ENCODE data around the gene PIK3CG. TPM values are rescaled to one million over a fixed set of nuclear protein-coding genes. Genes with fewer than 3 reads are reported as not detected.

Gene PIK3CG
- total and polyA plus RNA-seq, 10 of the 15 experiments (the other 5 are each of a cell fraction or from before 2014, with no cell fraction given) = 0.79 to 7.6 (median 5.2) TPM

- no peak for TF ChIP-seq MTA2 (IDR thresholded peaks at IDR 0.05; ENCODE audit: low read depth)
- no peak for TF ChIP-seq SIX5 (IDR thresholded peaks at IDR 0.05; ENCODE audit: low read depth, low read length, severe bottlenecking)
- FAIRE-seq (no peak), DNase-seq (ENCODE audit: low read depth, low spot score) (no peak), ATAC-seq (no peak)
- H3K27me3 ChIP-seq (replicated peaks in 1 of 2; ENCODE audit: control insufficient read depth in 2 of 2, insufficient read depth in 2 of 2, low read length in 1 of 2) = no peaks in the 10 kb centered on the region
- H3K4me2 ChIP-seq (ENCODE audit: control insufficient read depth, insufficient read depth) = no peak overlapping the region
- POLR2A ChIA-PET = no interaction called here
- no peaks in the 10 kb centered on the region; the same call in 1 of the 2 replicates for H4K20me1 ChIP-seq (ENCODE audit: control insufficient read depth, insufficient read depth)
- H3K36me3 ChIP-seq (ENCODE audit: control insufficient read depth in 2 of 2, insufficient read depth in 2 of 2, low read length in 1 of 2) = no peaks in the 10 kb centered on the region
- H3K4me1 ChIP-seq (ENCODE audit: control insufficient read depth, insufficient read depth, low read length) = no peaks in the 10 kb centered on the region
- no peak overlapping the region for H3K27ac ChIP-seq (ENCODE audit: control insufficient read depth, insufficient read depth)
- H3K9ac ChIP-seq (ENCODE audit: control insufficient read depth, insufficient read depth, low read length) = no peak overlapping the region
- SMC1A ChIA-PET (ENCODE audit: uncharacterized antibody, unreplicated experiment) = no interaction called here
- no peaks in the 10 kb centered on the region for H3K79me2 ChIP-seq (ENCODE audit: control insufficient read depth, insufficient read depth, low read length)
- H2AFZ ChIP-seq (ENCODE audit: control insufficient read depth, low read depth, low read length) = no peak overlapping the region
- CTCF ChIA-PET = no interaction called here
- 16% methylated on average over 4 of the region's 4 CpGs for WGBS (ENCODE audit: insufficient coverage, insufficient replicate concordance, low lambda C conversion rate, missing lambda C conversion rate)
- in situ Hi-C loops (cut with MboI) = no loop called here
- no TSS peak for BruUV-seq (replicated peaks)
- no peaks in the 10 kb centered on the region for H3K9me3 ChIP-seq (replicated peaks; ENCODE audit: control insufficient read depth, insufficient read depth, low read length)
- intact Hi-C loops (cut with micrococcal nuclease; ENCODE audit: unreplicated experiment) = no loop called here
- RAD21 ChIA-PET (ENCODE audit: unreplicated experiment) = no interaction called here
- no peak overlapping the region for H3K4me3 ChIP-seq
These were observed 44.5 kb upstream of the PIK3CG start for GRCh38 chr7:106820321-106821217.

- H3K4me2 ChIP-seq (ENCODE audit: control insufficient read depth, insufficient read depth) = no peak overlapping the region
- H3K27me3 ChIP-seq (replicated peaks in 1 of 2; ENCODE audit: control insufficient read depth in 2 of 2, insufficient read depth in 2 of 2, low read length in 1 of 2) = no peaks in the 10 kb centered on the region
- H3K9me3 ChIP-seq (replicated peaks; ENCODE audit: control insufficient read depth, insufficient read depth, low read length) = no peaks in the 10 kb centered on the region
- in situ Hi-C loops (cut with MboI) = no loop called here
- no peak overlapping the region for H3K9ac ChIP-seq (ENCODE audit: control insufficient read depth, insufficient read depth, low read length)
- no peak overlapping the region for H3K27ac ChIP-seq (ENCODE audit: control insufficient read depth, insufficient read depth)
- CTCF ChIA-PET = no interaction called here
- H3K36me3 ChIP-seq (ENCODE audit: control insufficient read depth in 2 of 2, insufficient read depth in 2 of 2, low read length in 1 of 2) = no peaks in the 10 kb centered on the region
- H4K20me1 ChIP-seq (ENCODE audit: control insufficient read depth, insufficient read depth) = no peaks in the 10 kb centered on the region; the same call in 1 of the 2 replicates
- FAIRE-seq (no peak), ATAC-seq (no peak), DNase-seq (ENCODE audit: low read depth, low spot score) (no peak)
- no peaks in the 10 kb centered on the region for H3K79me2 ChIP-seq (ENCODE audit: control insufficient read depth, insufficient read depth, low read length)
- RAD21 ChIA-PET (ENCODE audit: unreplicated experiment) = no interaction called here
- SMC1A ChIA-PET (ENCODE audit: uncharacterized antibody, unreplicated experiment) = no interaction called here
- no peak overlapping the region for H3K4me3 ChIP-seq
- H3K4me1 ChIP-seq (ENCODE audit: control insufficient read depth, insufficient read depth, low read length) = no peaks in the 10 kb centered on the region
- POLR2A ChIA-PET = no interaction called here
- BruUV-seq (replicated peaks) = no TSS peak
- H2AFZ ChIP-seq (ENCODE audit: control insufficient read depth, low read depth, low read length) = no peak overlapping the region
- intact Hi-C loops (cut with micrococcal nuclease; ENCODE audit: unreplicated experiment) = no loop called here
- TF ChIP-seq NR2C1 (IDR thresholded peaks at IDR 0.05) (no peak), MEF2A (IDR thresholded peaks at IDR 0.05; ENCODE audit: insufficient read depth, low read depth, low read length) (no peak), ZSCAN29 (IDR thresholded peaks at IDR 0.05) (no peak), NBN (IDR thresholded peaks at IDR 0.05) (no peak), MEF2B (IDR thresholded peaks at IDR 0.05; ENCODE audit: partially characterized antibody, poor library complexity, severe bottlenecking) (no peak), SIN3A (IDR thresholded peaks at IDR 0.05; ENCODE audit: low read depth, low read length) (no peak), RB1 (IDR thresholded peaks at IDR 0.05; ENCODE audit: borderline replicate concordance) (no peak), NKRF (conservative IDR thresholded peaks at IDR 0.05) (no peak), POLR2AphosphoS5 (IDR thresholded peaks at IDR 0.05; ENCODE audit: low read length) (no peak), FOS (IDR thresholded peaks at IDR 0.05; ENCODE audit: borderline replicate concordance, extremely low read depth, insufficient read length) (no peak), TCF7 (IDR thresholded peaks at IDR 0.05; ENCODE audit: borderline replicate concordance) (no peak)
These were observed 41.5 kb upstream of the PIK3CG start for GRCh38 chr7:106823631-106824030.
